GM12873 (cell line): ENCODE results near the gene XCL2.

Experiments used
- TF ChIP-seq, protein P1 (sequence below): IDR thresholded peaks from 2 replicates; pipeline ENCODE4 v1.5.1; 2012; ENCODE audit warnings: low read depth, mild to moderate bottlenecking, moderate library complexity, low read length, control low read depth; ENCODE audit not compliant: insufficient read depth; ENCODE audit errors: missing control alignments

Gene XCL2

DNA sequence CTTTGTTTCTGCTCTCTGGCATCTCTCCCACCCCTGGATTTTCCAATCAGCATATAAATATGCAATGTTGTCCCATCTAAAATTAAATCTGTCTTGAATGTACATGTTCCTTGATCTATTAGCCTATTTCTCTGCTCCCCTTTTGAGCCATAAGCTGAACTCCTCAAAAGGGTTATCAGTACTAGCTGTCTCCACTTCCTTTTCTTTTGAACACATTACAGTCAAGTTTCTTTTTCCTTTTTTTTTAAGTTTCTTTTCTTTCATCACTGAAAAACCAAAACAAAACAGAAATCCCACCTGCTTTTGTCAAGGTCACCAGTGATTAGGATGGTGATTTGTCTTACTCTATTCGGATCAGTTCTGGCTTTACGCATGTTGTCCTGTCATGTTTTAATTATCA is 29.3 kb downstream of the XCL2 start:
- TF ChIP-seq, protein P1, sequence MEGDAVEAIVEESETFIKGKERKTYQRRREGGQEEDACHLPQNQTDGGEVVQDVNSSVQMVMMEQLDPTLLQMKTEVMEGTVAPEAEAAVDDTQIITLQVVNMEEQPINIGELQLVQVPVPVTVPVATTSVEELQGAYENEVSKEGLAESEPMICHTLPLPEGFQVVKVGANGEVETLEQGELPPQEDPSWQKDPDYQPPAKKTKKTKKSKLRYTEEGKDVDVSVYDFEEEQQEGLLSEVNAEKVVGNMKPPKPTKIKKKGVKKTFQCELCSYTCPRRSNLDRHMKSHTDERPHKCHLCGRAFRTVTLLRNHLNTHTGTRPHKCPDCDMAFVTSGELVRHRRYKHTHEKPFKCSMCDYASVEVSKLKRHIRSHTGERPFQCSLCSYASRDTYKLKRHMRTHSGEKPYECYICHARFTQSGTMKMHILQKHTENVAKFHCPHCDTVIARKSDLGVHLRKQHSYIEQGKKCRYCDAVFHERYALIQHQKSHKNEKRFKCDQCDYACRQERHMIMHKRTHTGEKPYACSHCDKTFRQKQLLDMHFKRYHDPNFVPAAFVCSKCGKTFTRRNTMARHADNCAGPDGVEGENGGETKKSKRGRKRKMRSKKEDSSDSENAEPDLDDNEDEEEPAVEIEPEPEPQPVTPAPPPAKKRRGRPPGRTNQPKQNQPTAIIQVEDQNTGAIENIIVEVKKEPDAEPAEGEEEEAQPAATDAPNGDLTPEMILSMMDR, result no peak

GRCh38 chr1:168513656-168514404 is 30.0 kb downstream of the XCL2 start:
- TF ChIP-seq, protein P1, result no peak

DNA sequence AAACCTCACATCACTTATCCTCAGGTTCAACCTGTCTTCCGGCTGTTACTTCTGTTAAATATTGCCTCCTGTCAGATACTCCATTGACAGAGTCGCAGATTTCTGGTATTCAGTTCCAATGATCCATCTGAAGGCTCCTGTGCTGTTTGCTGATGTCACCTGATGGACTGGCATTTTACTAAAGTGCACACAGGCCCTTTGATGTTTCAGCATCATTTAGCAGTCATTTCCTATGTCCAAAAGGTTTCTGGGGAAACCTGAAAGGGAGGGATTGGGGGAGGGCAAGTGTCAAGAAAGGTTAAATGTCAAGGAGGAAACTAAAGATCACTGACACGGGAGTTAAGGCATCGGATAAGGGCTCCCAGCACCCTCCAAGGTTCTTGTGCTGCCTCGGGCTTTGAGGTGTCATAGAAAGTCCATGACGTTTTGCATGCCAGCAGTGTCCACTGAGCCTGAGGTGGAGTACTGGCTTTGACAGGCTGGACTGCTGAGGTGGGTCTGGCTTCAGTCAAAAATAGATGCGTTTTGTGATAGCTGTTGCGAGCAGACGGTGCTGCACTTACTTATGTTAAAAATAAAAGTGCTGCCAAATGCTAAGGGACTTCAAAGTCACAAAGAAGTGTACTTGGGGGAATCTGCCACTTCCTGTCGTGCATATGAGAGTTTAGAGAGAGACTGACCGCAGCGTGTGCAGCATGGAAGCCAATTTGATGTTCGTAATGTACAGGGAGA is 30.8 kb downstream of the XCL2 start:
- TF ChIP-seq, protein P1, result no peak

- TF ChIP-seq, protein P1, result no peak
Observed at GRCh38 chr1:168509875-168510791, 33.7 kb downstream of the XCL2 start.

- TF ChIP-seq, protein P1, result no peak
Observed at GRCh38 chr1:168509210-168509609, 34.6 kb downstream of the XCL2 start.

DNA sequence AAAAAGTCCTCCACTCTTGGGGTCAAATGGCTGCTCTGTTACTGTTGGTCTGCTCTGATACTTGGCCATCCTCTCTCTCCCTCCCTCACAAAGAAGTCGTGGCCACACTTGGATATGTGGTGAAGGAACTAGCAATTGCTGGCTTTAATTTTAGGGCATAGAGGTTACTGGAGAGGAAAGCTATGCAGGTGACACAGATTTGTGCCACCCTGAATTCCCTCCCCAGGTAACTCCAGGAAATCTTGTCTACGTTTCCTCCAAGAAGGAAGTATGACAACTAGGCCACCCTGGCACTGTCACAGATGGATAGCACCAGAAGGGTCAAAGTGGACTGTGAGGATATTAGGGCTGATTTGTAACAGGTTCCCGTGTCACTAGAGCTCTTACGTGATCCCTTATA is 36.0 kb downstream of the XCL2 start:
- TF ChIP-seq, protein P1, result no peak

DNA sequence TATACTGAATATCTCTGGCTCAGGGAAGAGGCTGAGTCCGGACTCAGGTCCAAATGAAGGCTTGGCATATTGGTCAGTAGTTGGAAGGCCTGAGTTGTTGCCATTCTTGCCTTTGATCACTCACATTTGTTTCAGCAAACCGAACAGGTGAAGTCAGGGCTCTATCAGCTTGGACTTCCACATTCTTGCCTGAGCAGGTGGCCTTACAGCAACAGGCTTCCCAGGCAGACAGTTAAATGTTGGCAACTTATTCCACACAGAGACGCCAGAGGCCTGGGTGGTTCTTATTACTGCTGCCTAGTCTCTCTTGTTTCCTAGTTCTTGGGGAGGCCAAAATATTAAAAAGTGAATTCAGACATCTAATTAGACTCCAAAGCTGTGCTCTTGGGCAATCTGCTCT is 36.6 kb downstream of the XCL2 start:
- TF ChIP-seq, protein P1, result no peak
